ENCODE data around the gene LOXL3.

DNA sequence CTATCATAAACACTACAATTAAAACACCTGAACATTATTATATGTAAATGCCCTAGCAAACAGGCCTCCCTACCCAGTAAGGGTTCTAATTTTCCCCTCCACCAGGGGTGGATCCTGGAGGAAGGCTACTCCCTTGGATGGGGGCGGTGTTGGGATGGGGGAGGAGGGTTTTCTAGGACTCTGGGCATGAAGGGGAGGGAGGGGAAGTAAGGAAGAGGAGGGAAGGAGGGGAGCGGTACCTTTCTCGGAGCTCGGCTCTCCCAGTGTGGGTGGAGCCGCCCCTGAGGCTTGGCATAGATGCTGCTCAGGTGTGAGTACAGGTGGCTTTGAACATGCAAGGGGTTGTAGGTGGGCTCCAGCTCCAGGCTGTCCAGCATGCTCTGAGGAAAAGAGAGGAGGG lies 6.2 kb upstream of the LOXL3 start:
- TF ChIP-seq, protein P1, sequence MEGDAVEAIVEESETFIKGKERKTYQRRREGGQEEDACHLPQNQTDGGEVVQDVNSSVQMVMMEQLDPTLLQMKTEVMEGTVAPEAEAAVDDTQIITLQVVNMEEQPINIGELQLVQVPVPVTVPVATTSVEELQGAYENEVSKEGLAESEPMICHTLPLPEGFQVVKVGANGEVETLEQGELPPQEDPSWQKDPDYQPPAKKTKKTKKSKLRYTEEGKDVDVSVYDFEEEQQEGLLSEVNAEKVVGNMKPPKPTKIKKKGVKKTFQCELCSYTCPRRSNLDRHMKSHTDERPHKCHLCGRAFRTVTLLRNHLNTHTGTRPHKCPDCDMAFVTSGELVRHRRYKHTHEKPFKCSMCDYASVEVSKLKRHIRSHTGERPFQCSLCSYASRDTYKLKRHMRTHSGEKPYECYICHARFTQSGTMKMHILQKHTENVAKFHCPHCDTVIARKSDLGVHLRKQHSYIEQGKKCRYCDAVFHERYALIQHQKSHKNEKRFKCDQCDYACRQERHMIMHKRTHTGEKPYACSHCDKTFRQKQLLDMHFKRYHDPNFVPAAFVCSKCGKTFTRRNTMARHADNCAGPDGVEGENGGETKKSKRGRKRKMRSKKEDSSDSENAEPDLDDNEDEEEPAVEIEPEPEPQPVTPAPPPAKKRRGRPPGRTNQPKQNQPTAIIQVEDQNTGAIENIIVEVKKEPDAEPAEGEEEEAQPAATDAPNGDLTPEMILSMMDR (IDR thresholded peaks at IDR 0.05; ENCODE audit: poor library complexity): no peak
- TF ChIP-seq EZH2 (IDR thresholded peaks at IDR 0.05; ENCODE audit: borderline replicate concordance) (no peak), EZH2phosphoT487 (IDR thresholded peaks at IDR 0.05; ENCODE audit: low read depth, severe bottlenecking, unreplicated experiment) (no peak)

Measured in hepatocyte (in vitro differentiated cells).